Bladder microvascular endothelial cell (primary cell): ENCODE results near the gene AKT1. TPM values are rescaled to one million over a fixed set of nuclear protein-coding genes. Genes with fewer than 3 reads are reported as not detected.

Experiments used
- total RNA-seq: library from RNA; depleted of rRNA; stranded (reverse); fragments of >200 nt; gene quantifications from 2 replicates; pipeline ENCODE4 v1.2.3, GENCODE V29; 2014

AKT1 gene
- 144 and 221 TPM in 2 replicates for total RNA-seq

GRCh38 chr14:104794993-104795780, at the start of gene AKT1:
Gene AKT1, minus strand, starts transcription at chr14:104795748. Its CDS starts 3,105 bp downstream, at chr14:104792643.

DNA sequence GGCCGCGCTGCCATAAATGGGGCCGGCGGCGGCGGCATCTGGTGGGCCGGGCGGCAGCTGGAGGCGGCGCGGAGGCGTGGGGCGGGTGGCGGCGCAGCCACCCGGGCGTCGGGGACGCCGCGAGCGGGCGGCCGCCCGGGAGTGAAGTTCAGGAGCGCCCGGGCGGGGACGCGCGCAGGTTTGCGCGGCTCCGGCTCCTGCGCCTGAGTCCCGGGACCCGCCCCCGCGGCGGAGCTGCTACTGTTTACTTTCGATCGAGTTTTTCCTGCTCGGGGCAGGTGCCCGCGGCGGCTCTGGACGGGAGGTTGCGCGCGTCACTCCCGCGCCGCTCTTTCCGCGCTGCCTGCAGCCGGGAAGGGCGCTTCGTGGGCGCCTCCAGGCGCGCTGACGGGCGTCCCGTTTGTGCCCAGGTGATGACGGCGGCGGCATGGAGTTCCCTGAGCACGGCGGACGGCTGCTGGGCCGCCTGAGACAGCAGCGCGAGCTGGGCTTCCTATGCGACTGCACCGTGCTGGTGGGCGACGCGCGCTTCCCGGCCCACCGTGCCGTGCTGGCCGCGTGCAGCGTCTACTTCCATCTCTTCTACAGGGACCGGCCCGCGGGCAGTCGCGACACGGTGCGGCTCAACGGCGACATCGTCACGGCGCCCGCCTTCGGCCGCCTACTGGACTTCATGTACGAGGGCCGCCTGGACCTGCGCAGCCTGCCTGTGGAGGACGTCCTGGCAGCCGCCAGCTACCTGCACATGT, 5.4 kb upstream of the AKT1 start, which contains the start of gene ZBTB42:
Gene ZBTB42, plus strand, starts transcription at position 331 of the 749 bp plus-strand sequence. Its CDS starts 97 bp downstream, at position 428.

GRCh38 chr14:104752735-104753527, 42.6 kb downstream of the AKT1 start, which contains the start of gene SIVA1:
Gene SIVA1, plus strand, starts transcription at chr14:104753147. Its CDS starts 55 bp downstream, at chr14:104753202.

GRCh38 chr14:104723651-104724406, 71.7 kb downstream of the AKT1 start, which contains the start of gene ADSS1:
Gene ADSS1, plus strand, starts transcription at chr14:104724229. Its CDS starts 42 bp downstream, at chr14:104724271.

Other genes starting within 250 kb of the AKT1 start
- gene C14orf180, start 216.0 kb downstream of the AKT1 start, total RNA-seq, result not detected in 2 replicates
- 0.19 TPM in 1 of 2 replicates, not detected in the other for gene TMEM179, start 191.0 kb downstream of the AKT1 start, total RNA-seq
- gene INF2, start 106.1 kb downstream of the AKT1 start, total RNA-seq, result 56.7 and 122 TPM in 2 replicates
- gene ADSS1, start 71.5 kb downstream of the AKT1 start, total RNA-seq, result 0.32 and 5.9 TPM in 2 replicates
- gene SIVA1, start 42.6 kb downstream of the AKT1 start, total RNA-seq, result 69.2 and 119 TPM in 2 replicates
- gene ZBTB42, start 5.4 kb upstream of the AKT1 start, total RNA-seq, result 3.2 and 5.5 TPM in 2 replicates
- 7.3 and 11.8 TPM in 2 replicates for gene CEP170B, start 69.5 kb upstream of the AKT1 start, total RNA-seq
- gene PLD4, start 129.1 kb upstream of the AKT1 start, total RNA-seq, result not detected in 2 replicates
- 23.2 and 35.3 TPM in 2 replicates for gene AHNAK2, start 182.6 kb upstream of the AKT1 start, total RNA-seq
- 3.2 and 3.3 TPM in 2 replicates for gene CLBA1, start 190.0 kb upstream of the AKT1 start, total RNA-seq
- 31.0 and 38.5 TPM in 2 replicates for gene CDCA4, start 225.3 kb upstream of the AKT1 start, total RNA-seq